HG03108 (cell line): ENCODE results near the gene MRPL20.
"Not testable (repeated sequence)": the region's sequence is repeated elsewhere in the genome, so short reads cannot be mapped to it uniquely, and the experiment has no call there.

Experiments used
- ATAC-seq: cut with Tn5 transposase; IDR thresholded peaks from one replicate; pipeline ENCODE4 v1.9.1; 2021; ENCODE audit warnings: moderate library complexity; ENCODE audit not compliant: unreplicated experiment

MRPL20 gene

DNA sequence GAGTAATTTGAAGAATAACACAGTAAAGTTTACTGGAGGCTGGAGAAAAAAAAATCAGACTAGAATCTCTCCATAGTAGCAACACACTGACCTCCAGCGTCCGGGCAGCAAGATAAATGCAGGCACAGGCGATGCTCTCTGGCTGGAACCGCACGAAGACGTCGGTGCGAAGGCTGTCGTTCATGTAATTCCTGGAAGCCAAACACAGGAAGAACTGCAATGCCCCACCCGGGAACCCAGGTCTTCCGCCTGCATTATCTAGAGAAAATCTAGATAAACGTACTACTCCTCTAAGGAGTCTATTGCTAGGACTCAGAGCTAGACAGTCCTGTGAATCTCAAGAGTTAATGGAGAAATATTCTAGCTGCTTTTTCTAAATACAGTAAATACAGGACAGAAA lies 16.4 kb downstream of the MRPL20 start:
- ATAC-seq = no peak

DNA sequence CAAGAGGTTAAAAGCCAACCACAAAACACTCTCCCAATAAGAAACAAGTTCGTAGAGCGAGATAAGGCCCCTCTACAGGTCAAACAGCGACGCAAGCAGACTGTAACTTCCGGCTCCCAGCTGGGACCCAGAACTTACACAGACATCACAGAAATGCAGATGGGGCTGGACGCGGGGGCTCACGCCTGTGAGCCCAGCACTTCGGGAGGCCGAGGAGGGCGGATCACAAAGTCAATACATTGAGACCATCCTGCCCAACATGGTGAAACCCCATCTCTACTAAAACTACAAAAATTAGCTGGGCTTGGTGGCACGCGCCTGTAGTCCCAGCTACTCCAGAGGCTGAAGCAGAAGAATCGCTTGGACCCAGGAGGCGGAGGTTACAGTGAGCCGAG lies 19.0 kb downstream of the MRPL20 start:
- no peak for ATAC-seq

DNA sequence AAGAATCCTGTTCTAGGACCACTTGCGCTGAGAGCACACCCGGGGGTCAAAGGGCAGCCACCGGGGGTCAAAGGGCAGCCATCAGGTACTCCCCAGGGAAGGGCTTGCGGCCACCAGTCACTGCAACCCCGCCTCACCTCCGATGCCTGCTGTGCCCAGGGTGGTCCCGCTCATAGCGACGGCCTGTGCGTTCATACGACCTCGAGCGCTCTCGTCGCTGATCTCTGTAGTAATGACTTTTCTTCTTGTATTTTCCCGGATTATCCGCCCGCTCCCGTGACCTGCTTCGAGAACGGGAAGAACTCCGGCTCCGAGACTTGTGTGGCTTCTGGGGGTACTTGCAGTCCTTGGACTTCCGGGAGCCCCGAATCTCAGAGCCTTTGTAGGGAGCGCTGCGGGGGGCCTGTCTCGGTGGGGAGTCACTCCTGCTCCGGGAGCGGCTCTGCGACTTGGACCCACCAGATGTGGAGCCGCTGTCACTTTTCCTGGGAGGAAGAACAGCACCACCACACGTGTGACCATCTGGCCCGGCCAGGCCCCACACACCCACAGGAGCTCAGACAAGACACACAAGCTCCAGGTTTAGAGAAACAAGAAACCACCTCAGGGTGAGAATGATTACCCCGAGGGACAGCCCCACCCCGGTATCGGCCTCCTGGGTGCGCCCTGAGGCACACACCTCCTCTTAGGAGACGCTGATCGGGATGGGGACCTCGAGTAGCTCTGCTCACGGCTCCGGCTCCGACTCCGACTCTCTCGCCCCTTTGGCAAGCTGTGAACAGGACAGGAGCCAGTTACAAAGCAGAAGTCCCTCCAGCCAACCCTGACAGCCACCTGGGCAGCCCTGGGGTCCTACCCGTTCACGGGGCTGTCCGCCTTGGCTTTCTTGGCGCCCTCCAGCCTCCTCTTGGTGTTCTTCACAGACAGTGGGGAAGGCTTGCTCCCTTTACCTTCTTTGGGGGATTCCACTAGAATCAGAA lies 19.7 kb downstream of the MRPL20 start:
- ATAC-seq = no peak

DNA sequence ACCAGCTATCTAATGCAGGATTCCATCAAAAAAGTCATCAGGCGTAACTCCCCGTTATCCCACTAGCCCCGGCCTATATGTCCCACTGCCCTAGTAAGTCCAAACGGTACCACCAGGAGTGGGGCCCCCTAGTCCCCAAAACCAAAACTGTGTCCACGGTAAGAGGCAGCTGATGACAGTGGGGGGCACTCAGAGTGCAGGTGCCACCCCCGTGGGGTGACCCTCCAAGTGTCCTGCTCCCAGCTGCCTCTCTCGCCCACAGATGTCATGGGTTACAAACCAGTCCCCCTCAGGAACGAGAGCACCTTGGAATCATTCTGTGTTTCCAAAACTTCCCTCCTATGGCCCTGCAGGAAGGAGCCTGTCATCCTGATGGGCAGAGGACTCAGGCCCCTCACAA lies 21.2 kb downstream of the MRPL20 start:
- no peak for ATAC-seq

DNA sequence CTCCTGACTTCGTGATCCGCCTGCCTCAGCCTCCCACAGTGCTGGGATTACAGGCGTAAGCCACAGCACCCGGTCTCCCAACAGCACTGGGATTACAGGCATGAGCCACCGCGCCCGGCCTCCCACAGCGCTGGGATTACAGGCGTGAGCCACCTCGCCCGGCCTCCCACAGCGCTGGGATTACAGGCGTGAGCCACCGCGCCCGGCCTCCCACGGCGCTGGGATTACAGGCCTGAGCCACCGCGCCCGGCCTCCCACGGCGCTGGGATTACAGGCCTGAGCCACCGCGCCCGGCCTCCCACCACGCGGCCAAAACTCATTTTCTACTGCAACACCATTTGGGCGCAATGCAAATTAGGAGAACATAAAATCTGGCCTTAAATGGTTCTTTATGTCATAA lies 21.8 kb downstream of the MRPL20 start:
- not testable (repeated sequence) for ATAC-seq

DNA sequence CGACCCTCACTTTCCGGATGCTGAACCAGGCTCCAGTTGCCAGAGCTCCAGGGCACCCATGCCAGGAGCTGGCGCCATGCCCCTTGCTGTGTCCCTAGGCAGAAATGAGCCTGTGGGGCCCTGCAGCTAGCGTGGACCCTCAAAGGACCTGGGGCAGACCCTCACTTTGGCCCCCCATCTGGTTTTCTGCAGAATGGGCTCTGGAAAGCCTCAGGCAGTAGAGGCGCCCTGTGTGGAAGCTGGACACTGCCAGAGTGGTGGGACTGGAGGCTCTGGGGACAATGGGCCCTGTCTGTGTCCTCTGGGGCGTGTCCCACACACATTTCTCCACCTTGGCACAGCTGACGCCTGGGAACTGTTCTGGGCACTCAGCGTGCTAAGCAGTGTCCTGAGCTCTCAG lies 25.8 kb downstream of the MRPL20 start:
- no peak for ATAC-seq

DNA sequence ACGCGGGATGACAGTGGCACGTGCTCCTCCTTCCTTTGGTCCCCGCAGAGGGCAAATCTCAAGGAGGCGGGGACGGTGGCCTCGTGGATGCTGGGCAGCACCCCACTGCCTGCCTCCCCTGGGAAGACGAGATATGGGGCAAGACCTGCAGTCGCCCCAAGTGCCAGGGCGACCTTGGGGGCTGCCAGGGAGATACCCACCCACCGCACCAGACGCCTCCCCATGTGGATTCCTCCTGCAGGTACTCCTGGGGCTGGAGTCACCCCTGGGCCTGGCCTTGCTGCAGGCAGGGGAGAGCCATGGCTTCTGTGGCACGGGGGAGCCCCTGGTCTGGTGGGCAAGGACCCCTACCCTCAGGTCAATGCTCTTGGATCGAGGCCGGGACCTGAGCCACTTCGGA lies 26.2 kb downstream of the MRPL20 start:
- ATAC-seq = no peak

DNA sequence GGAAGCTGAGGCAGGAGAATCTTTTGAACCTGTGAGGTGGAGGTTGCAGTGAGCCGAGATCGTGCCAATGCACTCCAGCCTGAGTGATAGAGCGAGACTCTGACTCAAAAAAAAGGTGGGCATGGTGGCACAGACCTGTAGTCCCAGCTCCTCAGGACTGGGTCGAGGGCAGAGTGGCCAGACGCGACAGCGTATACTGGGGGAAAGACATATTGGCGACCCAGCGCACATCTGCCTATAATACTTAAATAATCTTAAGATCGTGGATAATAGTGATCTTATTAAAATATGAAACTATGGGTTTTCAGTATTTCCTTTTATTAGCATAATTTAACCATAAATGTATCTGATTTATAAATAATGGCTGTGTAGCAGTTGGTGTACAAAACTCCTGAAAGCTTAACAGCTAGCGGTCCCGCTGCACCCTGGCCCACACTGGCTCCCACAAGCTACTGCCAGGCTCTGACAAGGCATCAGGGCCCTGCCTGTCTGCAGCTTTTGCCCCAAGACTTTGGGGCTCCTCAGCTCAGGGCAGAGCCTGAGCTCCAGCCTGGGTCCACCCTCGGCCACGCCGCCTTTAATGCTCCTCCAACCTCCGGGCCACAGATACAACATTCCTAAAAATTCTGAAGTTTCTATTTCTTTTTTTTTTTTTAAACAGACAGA lies 29.4 kb downstream of the MRPL20 start:
- ATAC-seq = no peak

DNA sequence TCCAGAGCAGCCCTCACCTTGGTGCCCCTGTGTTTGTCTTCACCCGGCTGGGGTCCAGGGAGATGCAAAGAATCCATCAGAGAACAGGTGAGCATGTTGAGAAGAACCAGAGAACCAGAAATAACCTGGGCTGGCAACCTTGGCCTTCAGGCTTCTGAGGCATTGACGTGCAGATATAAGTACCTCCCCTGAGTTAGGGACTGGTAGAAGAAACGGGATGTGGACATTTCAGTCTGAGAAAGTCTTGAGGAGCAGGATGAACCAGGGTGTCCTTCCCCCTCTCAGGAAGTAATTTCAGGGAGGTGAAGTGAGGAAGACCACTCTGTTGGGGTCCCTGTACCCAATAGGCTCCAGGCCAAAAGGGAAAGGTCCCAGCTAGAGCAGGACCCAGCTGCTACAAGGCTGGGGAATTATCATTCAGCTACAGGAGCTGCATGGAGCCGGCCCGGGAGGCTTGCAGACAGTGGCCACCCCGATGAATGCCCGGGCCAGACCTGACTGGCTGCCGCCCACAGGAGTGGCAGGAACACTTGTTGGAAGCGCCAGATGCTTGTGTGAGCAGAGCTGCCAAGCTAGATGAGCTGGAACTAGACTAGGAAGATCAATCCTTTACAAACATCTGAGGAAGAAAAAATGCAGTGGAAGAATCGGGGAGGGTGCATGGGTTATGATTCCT lies 30.4 kb downstream of the MRPL20 start:
- no peak for ATAC-seq

DNA sequence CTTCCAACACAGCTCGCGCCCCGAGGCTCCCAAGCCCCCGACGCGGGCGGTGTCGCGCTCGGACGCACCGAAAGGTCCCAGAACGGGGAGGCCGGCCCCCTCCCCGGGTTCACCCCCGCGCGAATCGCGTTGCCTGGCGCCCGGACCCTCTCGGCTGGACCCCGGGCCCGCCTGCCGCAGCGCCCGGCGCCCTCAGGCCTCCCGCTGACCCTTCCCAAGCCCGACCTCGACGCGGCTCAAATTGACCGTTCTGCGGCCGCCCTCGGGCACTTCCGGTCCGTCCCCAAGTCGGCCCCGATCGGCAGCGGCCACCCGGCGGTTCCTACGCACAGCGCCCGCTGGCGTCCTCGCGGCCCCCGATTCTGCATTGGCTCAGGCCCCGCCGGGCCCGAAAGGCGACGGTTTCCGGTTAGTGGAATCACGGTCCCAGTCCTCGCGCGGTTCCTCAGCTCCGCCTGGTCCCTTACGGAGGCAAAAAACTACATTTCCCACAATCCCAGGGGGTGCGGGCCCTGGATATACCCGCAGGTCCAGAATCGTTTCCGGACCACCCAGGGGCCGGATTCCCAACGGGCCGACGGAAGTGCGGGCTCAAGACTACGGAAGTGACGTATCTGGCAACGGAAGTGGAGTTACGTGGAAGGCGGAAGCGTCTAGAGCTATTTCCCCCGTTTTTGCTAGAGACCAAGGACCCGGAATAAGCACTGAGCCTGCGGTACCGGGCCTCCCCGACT lies 32.0 kb downstream of the MRPL20 start, which contains the start of gene AURKAIP1:
AURKAIP1 (minus strand) TSS at position 279 of the 734 bp plus-strand sequence. CDS start 451 bp downstream, outside the sequence.
- ATAC-seq = peak; percentile 84

DNA sequence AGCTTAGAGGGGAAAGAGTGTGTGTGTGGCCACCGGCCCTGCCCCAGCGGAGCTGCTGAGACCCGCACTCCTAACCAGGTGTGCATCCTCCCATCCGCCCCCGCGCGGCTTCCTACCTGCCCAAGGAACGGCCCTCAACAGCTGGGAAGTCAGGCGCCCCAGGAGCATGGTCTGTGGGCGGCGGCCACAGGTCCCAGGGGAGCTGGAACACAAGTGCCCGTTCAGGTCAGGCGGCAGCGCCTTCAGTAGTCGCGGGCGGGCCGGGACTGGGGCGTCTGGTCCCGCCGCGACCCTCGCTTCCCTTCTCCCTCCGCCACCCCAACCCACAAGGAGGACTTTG lies 32.5 kb downstream of the MRPL20 start:
- ATAC-seq = no peak

DNA sequence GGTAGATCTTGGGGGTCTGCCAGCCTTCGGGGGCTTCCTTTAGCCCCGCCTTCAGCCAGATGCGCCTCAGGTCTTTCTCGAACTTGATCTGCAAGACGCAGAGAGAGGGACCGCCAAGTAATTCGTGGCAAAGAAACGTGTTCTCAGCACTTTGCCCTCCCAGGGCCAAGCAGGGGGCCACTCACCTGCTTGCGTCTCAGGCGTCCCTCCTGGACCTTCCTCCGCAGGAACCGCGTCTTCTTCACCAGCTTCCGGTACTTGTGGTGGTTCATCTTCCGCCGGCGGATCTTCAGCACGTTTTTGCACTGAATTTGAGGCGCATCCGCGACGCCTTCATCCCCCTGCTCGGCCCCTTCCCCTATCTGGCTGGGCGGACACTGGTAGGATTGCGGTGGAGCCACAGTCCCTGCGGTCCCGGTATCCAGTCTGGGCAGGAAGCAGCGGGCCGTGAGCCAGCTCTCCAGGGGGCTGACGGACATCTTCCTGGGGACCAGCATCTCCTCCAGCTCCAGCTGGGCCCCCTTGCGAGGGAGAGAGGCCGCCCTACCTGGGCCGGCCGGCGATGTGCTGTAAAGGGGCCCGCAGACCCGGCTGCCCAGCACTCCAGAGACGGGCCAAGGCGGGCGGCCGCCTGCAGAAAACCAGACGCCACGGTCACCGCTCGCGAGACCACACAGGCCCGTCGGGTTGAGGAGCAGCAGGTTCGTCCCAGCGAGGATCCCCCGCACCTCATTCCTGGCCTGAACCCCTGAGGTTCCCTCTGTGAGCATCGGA lies 33.1 kb downstream of the MRPL20 start:
- ATAC-seq = no peak

DNA sequence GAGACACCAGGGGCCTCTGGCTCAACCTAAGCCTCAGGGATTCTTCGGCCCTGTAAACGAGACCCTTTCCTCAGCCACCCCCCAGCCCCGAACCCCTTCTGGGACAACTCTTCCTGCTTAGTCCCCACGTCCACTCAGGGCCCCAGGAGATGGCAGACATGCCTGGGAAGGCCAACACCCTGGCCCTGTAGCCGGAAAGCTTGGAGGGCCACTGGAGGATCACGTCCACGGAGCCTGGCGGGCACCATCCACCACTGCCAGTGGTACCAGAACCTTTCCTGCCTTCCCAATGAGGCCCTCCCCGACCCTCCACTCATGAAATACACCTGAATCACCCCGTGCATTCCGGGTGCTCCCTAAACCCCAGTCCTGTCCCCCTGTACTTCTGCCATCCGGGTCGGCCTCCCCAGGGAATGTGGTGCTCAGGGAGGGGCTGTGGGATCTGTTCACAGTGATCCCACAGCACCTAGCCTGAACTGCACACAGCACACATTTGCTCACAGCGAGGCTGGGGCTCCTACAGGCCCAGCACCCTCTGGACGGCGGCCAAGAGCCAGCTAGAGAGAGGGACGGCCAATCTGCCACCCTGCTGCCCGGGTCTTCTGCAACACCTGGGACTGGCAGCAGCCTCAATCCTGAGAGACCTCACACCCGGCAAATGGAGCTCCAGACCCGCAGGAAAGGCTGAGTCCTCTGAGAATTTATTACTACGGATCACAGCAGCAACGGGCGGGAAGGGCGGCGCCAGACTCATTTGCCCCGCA lies 33.9 kb downstream of the MRPL20 start:
- no peak for ATAC-seq

DNA sequence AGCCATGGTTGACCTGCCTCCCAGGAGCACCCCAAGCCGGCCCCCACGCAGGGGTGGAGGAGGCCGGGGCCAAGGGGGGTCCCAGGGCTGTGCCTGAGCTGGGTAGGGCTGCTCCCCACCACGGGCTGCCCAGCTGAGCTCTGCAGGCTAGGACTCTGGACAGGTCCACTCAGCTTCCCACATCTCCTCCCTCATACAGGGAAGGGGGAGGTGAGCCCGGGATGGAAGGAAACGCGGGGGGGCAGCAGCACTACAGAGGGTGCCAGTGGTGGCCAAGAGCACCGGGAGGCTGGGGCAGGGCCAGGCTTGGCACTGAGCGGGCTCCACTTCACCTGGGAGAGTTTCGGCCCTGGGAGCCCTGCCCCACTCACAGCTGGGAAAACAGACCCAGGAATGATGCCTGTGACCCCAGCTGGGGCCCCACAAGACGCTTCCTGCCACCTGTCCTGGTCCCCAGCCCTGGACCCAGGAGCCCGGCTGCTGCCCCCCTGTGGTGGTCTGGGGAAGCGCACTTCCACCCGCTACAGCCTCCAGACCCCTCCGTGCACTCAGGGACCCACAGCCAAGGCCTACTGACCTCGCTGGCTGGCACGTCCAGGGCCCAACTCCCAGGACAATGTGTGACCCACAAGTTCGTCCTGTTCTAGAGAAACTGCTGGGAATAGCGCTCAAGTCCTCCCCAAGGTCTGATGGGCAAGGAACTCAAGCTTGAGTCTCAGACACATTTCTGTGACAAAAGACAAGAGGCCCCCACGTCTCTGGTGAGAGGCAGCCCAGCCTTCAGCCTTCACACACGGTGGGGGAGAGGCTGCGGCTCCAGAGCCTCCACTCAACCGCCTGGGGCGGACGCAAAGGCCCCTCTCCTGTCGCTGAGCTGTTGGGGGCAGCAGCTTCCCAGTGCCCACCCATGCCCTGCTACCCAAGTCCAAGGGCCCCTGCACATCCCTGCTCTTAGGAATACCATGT lies 35.1 kb downstream of the MRPL20 start:
- ATAC-seq = no peak

DNA sequence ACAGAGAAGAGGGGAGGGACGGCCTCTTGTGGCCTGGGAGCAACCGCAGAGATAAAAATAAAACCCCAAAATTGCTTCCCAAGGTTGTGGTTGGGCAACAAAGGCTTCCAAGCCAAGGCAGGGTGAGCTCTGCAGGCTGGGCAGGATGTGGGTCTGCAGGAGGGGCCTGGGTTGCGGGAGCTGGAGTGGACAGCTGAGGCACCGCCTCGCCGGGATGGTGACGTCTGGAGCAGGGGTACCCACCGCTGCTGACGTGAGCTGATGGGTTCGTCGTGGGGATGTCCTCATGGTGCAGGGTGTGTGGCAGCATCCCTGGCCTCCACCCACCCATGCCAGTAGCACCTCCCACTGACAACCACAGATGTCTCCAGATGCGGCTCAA lies 35.7 kb downstream of the MRPL20 start:
- no peak for ATAC-seq

DNA sequence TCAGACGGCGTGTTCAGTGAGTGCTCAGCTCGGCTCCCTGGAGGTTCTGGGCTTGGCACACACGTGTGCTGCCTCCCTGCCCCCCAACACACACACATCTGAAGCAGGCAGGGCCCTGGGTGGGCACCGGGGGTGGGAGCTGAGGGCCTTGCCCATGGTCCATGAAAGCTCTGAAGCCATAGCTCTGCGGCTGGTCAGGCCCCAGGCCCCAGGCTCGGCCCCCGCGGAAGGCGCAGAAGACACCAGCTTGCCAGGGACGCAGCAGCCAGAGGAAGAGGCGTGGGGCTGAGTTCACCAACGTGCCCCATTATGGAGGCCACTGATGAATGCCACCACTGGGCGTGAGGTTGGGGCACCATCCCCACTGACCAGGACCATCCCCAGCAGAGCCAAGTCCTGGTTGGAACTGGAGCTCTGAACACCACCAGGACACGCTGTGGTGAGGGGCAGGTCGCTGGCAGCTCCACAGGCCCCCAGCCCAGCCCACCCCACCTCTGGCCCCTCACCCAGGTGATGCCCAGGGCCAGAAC lies 36.3 kb downstream of the MRPL20 start:
- ATAC-seq = no peak

DNA sequence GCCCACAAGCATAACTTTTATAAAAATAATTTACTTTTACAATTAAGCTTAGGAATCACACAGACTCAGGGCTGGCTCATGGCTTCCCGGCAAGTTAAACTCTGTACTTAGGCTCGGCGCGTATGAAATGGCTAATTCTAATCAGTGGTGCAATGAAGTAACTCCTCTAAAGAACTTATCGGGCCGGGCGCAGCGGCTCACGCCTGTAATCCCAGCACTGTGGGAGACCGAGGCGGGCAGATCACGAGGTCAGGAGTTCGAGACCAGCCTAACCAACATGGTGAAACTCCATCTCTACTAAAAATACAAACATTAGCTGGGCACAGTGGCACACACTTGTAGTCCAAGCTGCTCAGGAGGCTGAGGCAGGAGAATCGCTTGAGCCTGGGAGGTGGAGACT lies 37.0 kb downstream of the MRPL20 start:
- ATAC-seq = not testable (repeated sequence)

DNA sequence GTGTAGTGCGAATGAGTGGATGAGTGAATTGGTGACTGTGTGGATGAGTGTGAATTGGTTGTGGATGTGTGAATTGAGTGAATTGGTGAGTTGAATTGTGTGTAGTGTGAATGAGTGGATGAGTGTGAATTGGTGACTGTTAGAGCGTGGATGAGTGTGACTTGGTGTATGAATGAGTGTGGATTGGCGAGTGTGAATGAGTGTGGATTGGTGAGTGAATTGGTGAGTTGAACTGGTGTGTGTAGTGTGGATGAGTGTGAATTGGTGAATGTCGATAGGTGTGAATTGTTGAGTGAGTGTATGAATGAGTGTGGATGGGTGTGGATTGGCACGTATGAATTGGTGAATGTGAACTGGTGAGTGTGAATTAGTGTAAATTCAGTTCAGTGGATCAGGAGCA lies 39.8 kb downstream of the MRPL20 start:
- ATAC-seq = no peak
